Heart left ventricle (tissue), 13 donors: ENCODE data around the gene GALNT9.

Experiments
- CTCF ChIP-seq, 12 donors: fragments of 200-600 bp; sonication (generic) in 4 of 12; IDR thresholded peaks; one replicate each; pipeline versions ENCODE4 v1.5.0 to v1.8.0; 2018 to 2022; ENCODE audit warnings: antibody characterized with exemption in 12 of 12, mild to moderate bottlenecking in 5 of 12
- POLR2A ChIP-seq, 2 donors: fragments of 450-650 bp; IDR thresholded peaks; one replicate each; pipeline ENCODE4 v1.6.1; 2017; ENCODE audit warnings: antibody characterized with exemption in 2 of 2, mild to moderate bottlenecking in 2 of 2, moderate library complexity in 2 of 2
- donor health status: ischemic (EF 13 %, LVEDD 7.1; RV severe dilation, severe dysfunction).
- donor health status: DM: no; HTN: yes; CAD: no.
- donor health status: DM: no; HTN: no; CAD: no.
- donor health status: ischemic (EF 25% LVEDD 6.9; RV normal size, moderate dysfunction).
- donor health status: ischemic (EF 25% LVEDD 5.7; RV mildly dilated, moderate dysfunction).
- donor health status: ischemic (EF 35%, LVEDD 5.7; RV mildly dilated, moderate dysfunction).
- donor health status: nonischemic (EF 11% LVEDD 7.7; RV severe dilation, severe dysfunction).
- donor health status: DM: yes; HTN: yes; CAD: no.
- donor health status: PGD.
- donor health status: ischemic (EF 29% LVEDD 5.4; RV normal size, mild dysfunction).
- donor health status: nonischemic (EF 23%, LVEDD 6.1; RV moderate dilation, normal function).

GRCh38 chr12:132374612-132375445 is 45.4 kb upstream of the GALNT9 start:
- TF ChIP-seq CTCF (IDR thresholded peaks at IDR 0.05) (no peak), POLR2A (IDR thresholded peaks at IDR 0.05) (no peak)
